OCI-M1 (cell line): ENCODE results near the gene ZFP92.
A peak's percentile ranks its signal among the peaks of the same experiment; 100 is the strongest.
"Not testable (repeated sequence)": the region's sequence is repeated elsewhere in the genome, so short reads cannot be mapped to it uniquely, and the experiment has no call there.

ENCODE experiments used
- DNase-seq: peaks from one replicate; lab custom pipeline; 2025; lab: John Stamatoyannopoulos, UW

Gene ZFP92

GRCh38 chrX:153386097-153386496, 25.2 kb upstream of the ZFP92 start:
- DNase-seq = no peak

- no peak for DNase-seq
Measured at GRCh38 chrX:153387345-153387744, 23.9 kb upstream of the ZFP92 start.

- no peak for DNase-seq
Measured at GRCh38 chrX:153387987-153388721, 23.1 kb upstream of the ZFP92 start.

- no peak for DNase-seq
Measured at GRCh38 chrX:153388722-153389459, 22.4 kb upstream of the ZFP92 start.

DNA sequence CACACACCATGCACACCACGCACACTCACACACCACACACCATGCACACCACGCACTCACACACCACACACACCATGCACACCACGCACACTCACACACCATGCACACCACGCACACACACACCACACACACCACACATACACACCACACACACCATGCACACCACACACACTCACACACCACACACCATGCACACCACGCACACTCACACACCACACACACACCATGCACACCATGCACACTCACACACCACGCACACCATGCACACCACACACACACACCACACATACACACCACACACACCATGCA, 21.9 kb upstream of the ZFP92 start:
- not testable (repeated sequence) for DNase-seq

DNA sequence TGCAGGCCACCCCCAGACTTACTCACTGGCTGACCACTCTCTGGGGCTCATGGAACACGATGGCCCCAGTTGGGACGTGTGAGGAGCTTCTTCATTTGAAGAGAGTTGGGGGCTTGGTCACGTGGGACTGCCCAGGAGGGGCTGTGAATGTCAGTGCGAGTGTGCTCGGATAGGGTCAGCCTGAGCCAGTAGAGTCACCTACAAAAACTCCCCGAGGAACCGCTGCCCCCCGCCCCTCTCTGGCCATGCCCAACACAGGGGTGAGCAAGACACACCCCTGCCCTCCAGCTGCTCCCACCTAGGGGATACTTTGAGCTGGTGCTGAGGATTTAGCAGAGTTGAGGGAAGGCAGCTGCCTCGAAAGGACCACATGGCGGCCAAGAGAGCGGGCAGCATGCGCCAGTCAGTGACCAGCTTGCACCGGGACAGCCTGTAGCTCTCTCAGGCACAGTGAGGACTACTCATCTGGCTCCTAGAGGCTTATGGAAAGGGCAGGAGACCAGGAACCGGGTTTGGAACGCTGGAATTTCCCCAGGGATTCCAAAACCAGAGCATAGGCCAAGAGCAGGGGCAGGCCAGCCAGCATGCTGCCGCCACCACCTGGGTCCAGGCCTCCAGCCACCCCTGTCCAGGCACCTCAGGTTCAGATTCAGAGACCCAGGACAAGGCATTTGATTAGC, 18.5 kb upstream of the ZFP92 start:
- no peak for DNase-seq

DNA sequence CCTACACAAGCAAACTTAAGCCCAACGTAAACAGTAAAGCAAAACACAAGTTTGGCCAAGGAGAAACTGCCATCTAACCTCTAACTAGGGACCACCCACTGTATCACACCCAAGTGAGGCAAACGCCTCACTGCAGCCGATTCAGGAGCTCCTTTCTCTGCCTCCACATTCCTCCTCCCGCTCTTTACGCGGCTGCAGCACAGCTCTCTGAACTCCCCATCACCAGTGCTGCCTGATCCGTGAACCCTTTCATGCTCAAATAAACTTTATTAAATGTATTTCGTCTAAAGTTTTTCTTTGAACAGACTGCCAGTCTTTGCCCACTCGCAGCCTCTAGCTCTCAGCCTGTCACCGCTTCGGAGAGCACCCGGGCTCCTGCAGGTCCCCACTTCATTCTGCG, 16.7 kb upstream of the ZFP92 start:
- no peak for DNase-seq

- no peak for DNase-seq
Measured at GRCh38 chrX:153395613-153396319, 15.5 kb upstream of the ZFP92 start.

DNA sequence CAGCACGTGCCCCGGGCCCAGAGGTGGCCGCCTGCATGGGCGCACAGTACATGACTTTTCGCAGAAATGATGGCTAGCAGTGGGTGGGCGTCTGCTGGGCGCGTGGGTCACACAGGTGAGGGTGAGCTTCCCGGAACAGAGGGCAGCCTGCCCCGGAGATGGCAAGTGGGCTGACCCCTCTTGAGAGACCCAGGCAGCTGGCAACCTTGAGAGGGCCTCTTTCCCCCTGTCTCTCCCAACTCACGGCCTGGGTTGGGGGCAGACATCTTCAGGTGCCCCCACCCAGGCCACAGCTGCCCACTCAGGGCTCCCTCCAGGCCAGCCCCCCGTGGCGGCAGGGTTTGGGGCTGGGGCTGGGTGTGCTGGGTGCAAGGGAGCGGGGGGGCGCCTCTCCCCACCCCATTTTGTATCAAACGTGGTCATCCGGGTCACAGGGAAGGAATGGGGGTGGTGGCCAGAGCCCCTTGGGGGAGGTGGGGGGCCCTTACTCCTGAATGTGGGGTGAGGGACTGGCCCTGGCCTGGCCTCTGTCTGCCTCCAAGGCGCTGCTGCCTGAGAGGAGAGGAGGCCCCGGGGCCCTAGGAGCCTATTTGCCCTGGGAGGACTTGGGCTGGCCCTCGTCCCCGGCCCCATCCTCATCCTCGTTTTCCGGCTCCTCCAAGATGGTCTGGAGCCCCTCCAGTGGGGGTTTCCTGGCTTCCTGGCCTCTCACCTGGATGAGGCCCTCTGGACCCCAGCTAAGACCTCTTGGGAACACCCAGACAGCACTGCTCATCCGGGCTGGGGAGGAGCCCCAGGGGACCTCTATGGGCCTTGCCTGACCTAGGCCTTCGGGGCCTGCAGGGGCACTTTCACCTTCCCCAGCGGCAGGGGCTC, 14.7 kb upstream of the ZFP92 start:
- DNase-seq = no peak

DNA sequence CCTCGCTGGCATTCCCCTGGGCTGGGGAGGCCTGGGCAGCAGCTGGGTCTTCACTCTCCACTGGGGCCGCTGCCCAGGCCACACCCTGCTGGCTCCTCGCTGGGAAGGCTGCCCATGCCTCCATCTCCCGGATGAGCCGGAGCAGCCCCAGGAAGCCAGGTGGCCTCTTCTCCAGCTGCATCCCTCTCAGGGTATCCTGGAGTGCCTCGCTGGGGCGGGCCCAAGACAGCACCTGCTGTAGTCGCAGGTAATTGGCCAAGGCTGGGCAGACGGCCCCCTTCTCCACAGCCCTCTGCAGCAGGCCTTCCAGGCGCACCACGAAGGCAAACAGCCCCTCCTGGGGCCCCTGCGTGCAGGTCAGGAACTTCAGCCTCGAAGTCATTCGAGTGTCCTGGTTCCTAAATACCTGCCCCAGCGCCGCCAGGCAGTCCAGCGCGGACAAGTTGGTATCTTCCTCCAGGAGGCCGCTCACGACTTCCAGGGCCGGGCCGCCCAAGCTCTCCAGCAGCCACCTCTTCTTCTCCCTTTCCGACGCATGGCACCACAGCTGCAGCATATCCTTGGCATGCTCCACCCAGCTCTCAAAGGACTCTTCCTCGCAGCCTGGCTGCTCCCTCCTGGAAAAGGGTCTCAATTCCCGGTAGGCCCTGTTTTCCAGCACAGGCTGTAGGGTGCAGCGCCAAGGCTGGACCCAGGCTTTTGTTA, 13.9 kb upstream of the ZFP92 start:
- DNase-seq = no peak

DNA sequence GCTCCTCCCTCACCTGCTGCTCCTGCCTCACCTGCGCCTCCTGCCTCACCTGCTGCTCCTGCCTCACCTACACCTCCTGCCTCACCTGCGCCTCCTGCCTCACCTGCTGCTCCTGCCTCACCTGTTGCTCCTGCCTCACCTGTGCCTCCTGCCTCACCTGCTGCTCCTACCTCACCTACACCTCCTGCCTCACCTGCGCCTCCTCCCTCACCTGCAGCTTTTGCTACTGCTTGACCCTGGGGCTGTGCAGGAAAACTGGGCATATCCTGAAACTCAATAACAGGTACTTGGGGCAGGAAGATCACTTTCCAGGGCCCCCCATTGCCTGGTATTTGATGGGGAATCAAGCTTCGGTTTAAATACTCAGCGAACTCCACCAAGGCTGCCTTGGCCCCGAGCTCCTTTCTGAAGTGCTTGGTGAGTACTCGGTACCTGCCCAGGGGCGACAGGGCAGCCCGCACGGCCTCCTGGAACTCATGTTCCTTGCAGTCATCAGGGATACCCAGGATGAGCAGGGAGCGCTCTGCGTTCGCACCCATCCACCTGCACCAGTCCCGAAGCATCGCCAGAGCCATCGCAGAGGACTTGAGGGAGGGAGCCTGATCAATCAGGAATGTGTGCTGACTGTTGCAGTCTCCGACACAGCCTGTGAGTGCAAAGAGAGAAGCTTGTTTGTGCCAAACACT, 12.9 kb upstream of the ZFP92 start:
- no peak for DNase-seq

DNA sequence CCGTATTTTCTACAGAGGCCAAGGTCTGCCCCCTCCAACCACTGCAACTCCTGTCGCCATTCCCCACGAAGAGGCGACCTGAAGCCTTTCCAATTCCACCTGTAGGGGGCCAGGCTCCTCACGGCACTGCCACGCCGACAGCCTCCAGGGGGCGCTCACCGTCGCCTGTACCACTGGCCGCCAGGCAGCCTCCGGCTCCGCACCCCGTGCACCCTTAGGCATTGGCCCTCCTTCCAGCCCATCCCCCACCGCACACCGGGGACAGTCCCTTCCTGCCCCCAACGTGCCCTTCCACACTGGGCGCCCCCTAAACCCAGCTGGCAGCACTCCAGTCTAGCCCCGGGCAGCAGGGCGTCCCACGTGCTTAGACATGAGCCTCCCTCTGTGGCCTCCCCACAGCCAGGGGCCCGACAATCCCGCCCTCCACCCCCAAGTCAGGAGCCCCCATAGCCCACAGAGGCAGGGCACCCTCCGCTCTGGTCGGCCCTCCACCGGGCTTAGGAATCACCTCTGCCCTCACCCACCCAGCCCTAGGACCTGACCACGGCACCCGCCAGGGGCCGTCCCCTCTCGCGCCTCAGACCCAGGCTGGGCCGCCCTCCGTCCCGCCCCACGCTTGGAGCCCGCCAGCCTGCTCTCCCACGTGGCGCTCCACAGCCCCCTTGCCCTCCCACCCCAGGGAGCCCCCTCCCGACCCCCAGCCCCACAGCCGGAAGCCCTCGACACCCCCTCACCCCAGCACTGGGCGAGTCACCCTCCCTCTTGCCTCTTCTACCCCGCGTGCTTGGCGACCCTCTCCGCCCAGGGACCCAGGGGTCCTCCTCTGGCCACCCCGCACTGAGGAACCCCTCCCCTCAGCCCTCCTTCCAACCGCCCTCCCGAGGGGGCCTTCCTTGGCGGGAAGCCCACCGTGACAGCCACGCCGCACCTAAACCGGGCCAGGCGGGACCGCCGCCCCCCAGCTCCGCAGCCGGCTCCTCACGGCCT, 10.8 kb upstream of the ZFP92 start:
- peak; percentile 78 for DNase-seq

GRCh38 chrX:153401133-153401764, 10.0 kb upstream of the ZFP92 start, which contains the start of gene PNMA6E:
TSS of gene PNMA6E (minus strand) at chrX:153401350. CDS start at chrX:153398849, 2,501 bp downstream.
- DNase-seq = no peak

- not testable (repeated sequence) for DNase-seq
Measured at GRCh38 chrX:153404333-153404732, 6.9 kb upstream of the ZFP92 start.

GRCh38 chrX:153405426-153405825, 5.8 kb upstream of the ZFP92 start:
- no peak for DNase-seq

- DNase-seq = no peak
Measured at GRCh38 chrX:153406011-153406410, 5.3 kb upstream of the ZFP92 start.

DNA sequence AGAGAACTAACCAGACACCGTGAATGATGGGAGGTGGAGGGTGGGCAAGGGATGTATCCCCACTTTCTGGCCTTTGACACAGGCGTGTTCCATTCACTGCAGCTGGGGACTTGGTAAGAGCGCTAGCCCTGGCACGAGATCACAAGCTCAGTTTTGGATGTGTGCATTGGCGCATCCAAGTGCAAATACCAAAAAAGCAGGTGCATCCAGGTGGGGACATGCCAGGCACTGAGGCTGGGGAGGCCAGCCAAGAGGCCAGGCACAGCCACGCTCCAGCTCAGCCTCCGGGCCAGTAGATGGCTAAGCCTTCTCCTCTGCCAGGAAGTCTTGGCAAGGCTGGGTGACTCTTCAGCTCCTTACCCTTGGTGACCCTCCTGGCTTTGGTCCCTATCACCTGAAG, 4.4 kb upstream of the ZFP92 start:
- DNase-seq = no peak

- DNase-seq = no peak
Measured at GRCh38 chrX:153407736-153408135, 3.5 kb upstream of the ZFP92 start.
